IgD-negative memory B cell (primary cell): ENCODE results near the gene OPN5. TPM values are rescaled to one million over a fixed set of nuclear protein-coding genes. Genes with fewer than 3 reads are reported as not detected.
"Not testable (repeated sequence)": the region's sequence is repeated elsewhere in the genome, so short reads cannot be mapped to it uniquely, and the experiment has no call there.

Experiments used
- H3K27ac Mint-ChIP-seq, 3 donors: one replicate each; pipeline ENCODE4 v1.8.0; 2020 to 2022; ENCODE audit warnings: mild to moderate bottlenecking in 3 of 3, mixed read lengths in 3 of 3, moderate library complexity in 1 of 3
- H3K27me3 Mint-ChIP-seq: one replicate; pipeline ENCODE4 v1.8.0; 2021; ENCODE audit warnings: mixed read lengths
- H3K36me3 Mint-ChIP-seq: one replicate; pipeline ENCODE4 v1.8.0; 2020; ENCODE audit warnings: mild to moderate bottlenecking, mixed read lengths
- H3K4me1 Mint-ChIP-seq, 3 donors: one replicate each; pipeline ENCODE4 v1.8.0; 2020 to 2022; ENCODE audit warnings: mixed read lengths in 3 of 3, mild to moderate bottlenecking in 1 of 3
- H3K4me3 Mint-ChIP-seq, 4 donors: one replicate each; pipeline ENCODE4 v1.8.0; 2020 to 2022; ENCODE audit warnings: mild to moderate bottlenecking in 4 of 4, mixed read lengths in 4 of 4, moderate library complexity in 3 of 4
- H3K9me3 Mint-ChIP-seq, 3 donors: one replicate each; pipeline ENCODE4 v1.8.0; 2020 to 2021; ENCODE audit warnings: mixed read lengths in 3 of 3, mild to moderate bottlenecking in 1 of 3
- polyA plus RNA-seq: library from polyadenylated mRNA; unstranded; fragments of 300-500 nt; fragmentation: Illumina TruSeq; gene quantifications from one replicate; pipeline ENCODE4 v1.2.3, GENCODE V29; 2021

Gene OPN5, protein sequence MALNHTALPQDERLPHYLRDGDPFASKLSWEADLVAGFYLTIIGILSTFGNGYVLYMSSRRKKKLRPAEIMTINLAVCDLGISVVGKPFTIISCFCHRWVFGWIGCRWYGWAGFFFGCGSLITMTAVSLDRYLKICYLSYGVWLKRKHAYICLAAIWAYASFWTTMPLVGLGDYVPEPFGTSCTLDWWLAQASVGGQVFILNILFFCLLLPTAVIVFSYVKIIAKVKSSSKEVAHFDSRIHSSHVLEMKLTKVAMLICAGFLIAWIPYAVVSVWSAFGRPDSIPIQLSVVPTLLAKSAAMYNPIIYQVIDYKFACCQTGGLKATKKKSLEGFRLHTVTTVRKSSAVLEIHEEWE
- polyA plus RNA-seq, result not detected

DNA sequence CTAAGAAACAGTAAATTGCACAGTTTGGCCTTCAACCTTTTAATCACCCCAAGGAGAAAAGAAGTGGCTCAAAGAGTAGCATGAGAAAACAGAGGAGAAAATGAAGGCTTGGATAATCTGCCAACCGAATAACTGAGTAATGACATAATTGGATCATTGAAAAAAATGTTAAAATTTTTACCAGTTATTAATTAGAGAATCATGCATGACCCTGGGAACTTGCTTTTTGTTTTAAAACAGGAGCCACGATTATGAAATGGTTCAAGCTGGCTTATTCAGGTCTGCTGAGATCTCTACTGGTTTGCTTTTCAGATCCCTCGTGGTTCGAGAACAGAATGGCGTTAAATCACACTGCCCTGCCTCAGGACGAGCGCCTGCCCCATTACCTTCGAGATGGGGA lies at the start of gene OPN5:
Gene OPN5 (plus strand): TSS at position 301 of the 400 bp plus-strand sequence. CDS start 35 bp downstream, at position 336.
- H3K4me1 Mint-ChIP-seq, result peaks cover 0 to 3% (median 3%) of the 10 kb centered on the region in 3 donors

DNA sequence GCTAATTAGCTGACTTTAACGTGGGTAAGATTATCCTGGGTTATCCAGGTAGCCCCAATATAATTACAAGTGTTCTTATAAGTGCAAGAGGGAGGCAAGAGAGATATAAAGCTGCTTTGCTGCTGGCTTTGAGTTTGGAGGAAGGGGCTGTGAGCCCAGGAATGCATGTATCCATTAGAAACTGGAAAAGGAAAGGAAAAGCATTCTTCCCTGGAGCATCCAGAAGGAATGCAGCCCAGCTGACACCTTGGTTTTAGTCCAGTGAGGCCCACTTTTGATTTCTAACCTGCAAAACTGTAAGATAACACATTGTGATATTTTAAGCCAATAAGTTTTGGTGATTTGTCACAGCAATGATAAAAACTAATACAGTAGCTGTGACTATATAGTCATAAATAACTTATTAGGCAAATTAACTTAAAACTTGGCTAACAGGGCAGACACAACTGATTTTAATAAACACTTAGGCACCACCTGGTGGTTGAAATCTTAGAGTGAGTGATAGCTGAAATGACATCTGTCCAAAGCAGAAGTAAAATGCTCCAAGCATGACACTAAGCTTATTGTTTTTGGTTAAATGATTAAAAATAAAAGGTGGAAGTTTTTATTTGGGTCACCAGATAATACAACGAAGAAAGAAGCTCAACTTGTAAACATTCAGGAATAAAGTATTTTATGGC lies 47.8 kb upstream of the OPN5 start:
- Mint-ChIP-seq H3K9me3 (no peaks in the 10 kb centered on the region), H3K36me3 (no peaks in the 10 kb centered on the region), H3K4me3 (no peak overlapping the region), H3K4me1 (no peaks in the 10 kb centered on the region), H3K27ac (no peak overlapping the region), H3K27me3 (peaks cover 2% of the 10 kb centered on the region)

More for the DNA sequence above, at the start of gene OPN5:
- Mint-ChIP-seq H3K36me3 (no peaks in the 10 kb centered on the region), H3K27me3 (peaks cover 3% of the 10 kb centered on the region), H3K9me3 (no peaks in the 10 kb centered on the region), H3K27ac (no peak within 1 kb of the TSS), H3K4me3 (no peak within 1 kb of the TSS)

DNA sequence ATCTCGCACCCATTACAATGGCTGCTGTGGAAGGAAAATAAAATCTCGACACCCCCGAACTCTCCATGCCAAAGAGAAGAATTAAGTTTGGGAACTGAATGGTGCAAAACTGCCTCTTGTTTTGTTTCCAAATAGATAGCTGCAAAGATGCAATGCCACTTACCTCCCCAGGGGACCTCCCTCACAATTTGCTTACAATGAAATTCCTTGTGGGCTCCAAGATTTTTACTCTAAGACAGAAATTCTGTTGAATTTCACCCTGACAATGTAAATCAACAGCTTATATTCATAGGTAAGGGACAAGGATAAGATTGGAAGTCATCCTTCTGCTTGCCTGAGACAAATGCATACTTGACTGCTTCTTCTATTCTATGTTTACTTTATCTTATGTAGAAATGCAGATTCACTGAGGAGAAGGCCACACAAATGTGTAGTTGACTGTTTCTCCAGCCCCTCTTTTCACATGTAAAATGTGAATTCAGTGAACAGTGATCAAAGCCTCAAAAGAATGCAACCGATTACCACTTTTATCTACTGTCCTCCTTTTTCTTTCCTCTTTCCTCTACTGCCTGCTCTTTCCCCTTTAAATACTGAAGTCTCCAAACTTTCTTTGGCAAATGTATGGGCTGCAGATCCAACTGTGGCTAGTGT lies 46.9 kb upstream of the OPN5 start:
- H3K27ac Mint-ChIP-seq, result peak overlapping the region in 1 of 3 donors; percentile 50
- no peaks in the 10 kb centered on the region for H3K36me3 Mint-ChIP-seq

GRCh38 chr6:47736083-47736700 lies 45.6 kb upstream of the OPN5 start:
- Mint-ChIP-seq H3K36me3 (no peaks in the 10 kb centered on the region), H3K4me3 (no peak overlapping the region), H3K4me1 (no peaks in the 10 kb centered on the region), H3K27me3 (no peaks in the 10 kb centered on the region), H3K9me3 (no peaks in the 10 kb centered on the region), H3K27ac (no peak overlapping the region)

More for the DNA sequence above, 46.9 kb upstream of the OPN5 start:
- Mint-ChIP-seq H3K27me3 (no peaks in the 10 kb centered on the region), H3K4me1 (no peaks in the 10 kb centered on the region), H3K9me3 (no peaks in the 10 kb centered on the region), H3K4me3 (no peak overlapping the region)

DNA sequence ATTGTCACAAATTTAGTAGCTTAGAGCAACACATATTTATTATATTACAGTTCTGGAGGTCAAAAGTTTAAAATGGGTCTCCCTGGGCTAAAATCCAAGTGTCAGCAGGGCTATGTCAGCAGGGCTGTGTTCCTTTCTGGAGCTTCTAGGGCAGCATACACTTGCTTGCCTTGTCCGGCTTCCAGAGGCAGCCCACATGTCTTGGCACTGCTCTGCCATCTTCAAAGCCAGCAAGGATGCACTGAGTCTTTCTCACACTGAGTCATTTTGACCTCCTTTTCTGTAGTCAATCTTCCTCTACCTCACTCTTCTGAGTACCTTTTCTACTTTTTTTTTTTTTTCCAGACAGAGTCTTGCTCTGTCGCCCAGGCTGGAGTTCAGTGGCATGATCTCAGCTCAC lies 44.4 kb upstream of the OPN5 start:
- Mint-ChIP-seq H3K4me1 (no peaks in the 10 kb centered on the region), H3K36me3 (no peaks in the 10 kb centered on the region), H3K4me3 (no peak overlapping the region), H3K27ac (no peak overlapping the region), H3K9me3 (no peaks in the 10 kb centered on the region), H3K27me3 (no peaks in the 10 kb centered on the region)

DNA sequence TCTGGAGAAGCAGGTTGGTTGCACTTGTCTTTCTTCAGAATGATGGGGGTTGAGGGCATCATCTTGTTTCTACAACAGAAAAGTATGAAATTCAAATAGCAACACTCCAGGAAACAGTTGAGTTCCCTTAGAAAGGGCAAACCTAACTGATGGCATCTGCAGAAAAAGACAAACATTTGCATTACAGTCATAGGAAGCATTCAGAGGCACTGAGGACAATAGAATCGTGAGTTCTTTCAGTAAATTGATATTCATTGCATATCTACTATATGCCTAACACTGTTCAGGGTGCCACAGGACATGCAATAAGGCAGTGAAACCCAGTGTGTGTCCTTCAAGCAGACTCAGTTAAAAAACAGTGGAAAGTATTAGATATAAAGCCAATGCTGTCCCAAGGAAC lies 41.1 kb upstream of the OPN5 start:
- peaks cover under 1% of the 10 kb centered on the region for H3K36me3 Mint-ChIP-seq
- H3K27me3 Mint-ChIP-seq, result no peaks in the 10 kb centered on the region
- no peak overlapping the region for H3K4me3 Mint-ChIP-seq
- H3K27ac Mint-ChIP-seq, result no peak overlapping the region
- no peaks in the 10 kb centered on the region for H3K4me1 Mint-ChIP-seq
- no peaks in the 10 kb centered on the region for H3K9me3 Mint-ChIP-seq

DNA sequence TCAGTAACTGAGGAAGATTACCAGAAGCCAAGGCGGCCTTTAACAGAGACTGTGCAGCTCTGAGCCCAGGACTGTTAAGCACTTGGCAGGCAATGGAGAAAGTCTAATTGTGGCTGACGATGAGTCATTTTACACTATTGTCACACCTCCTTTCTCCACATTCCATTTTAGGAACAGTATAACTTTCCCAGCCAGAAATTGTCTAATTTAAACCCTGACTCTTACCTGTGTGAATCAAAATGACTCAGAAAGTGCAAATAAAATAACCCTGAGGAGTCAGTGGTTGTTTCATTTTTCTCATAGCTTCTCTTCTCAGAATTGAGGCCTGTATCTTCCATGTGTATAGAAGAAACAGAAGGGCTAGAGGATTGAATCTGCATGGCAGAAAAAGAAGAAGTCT lies 40.0 kb upstream of the OPN5 start:
- Mint-ChIP-seq H3K4me1 (no peaks in the 10 kb centered on the region), H3K27ac (no peak overlapping the region), H3K4me3 (no peak overlapping the region), H3K9me3 (peaks cover 0 to 2% (median 0%) of the 10 kb centered on the region in 3 donors), H3K27me3 (no peaks in the 10 kb centered on the region), H3K36me3 (peaks cover 2% of the 10 kb centered on the region)

GRCh38 chr6:47743744-47744143 lies 38.1 kb upstream of the OPN5 start:
- H3K4me3 Mint-ChIP-seq, result no peak overlapping the region
- H3K27ac Mint-ChIP-seq, result no peak overlapping the region
- no peaks in the 10 kb centered on the region for H3K4me1 Mint-ChIP-seq
- H3K36me3 Mint-ChIP-seq, result peaks cover 2% of the 10 kb centered on the region
- H3K9me3 Mint-ChIP-seq, result peaks cover 0 to 2% (median 0%) of the 10 kb centered on the region in 3 donors
- no peaks in the 10 kb centered on the region for H3K27me3 Mint-ChIP-seq

DNA sequence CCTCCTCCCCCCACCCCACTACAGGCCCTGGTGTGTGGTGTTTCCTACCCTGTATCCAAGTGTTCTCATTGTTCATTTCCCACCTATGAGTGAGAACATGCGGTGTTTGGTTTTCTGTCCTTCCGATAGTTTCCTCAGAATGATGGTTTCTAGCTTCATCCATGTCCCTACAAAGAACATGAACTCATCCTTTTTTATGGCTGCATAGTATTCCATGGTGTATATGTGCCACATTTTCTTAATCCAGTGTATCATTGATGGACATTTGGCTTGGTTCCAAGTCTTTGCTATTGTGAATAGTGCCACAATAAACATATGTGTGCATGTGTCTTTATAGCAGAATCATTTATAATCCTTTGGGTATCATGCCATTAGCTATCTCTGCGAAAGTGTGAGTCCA lies 36.6 kb upstream of the OPN5 start:
- H3K36me3 Mint-ChIP-seq, H3K27ac Mint-ChIP-seq, H3K9me3 Mint-ChIP-seq, H3K4me3 Mint-ChIP-seq, H3K4me1 Mint-ChIP-seq, H3K27me3 Mint-ChIP-seq: not testable (repeated sequence)

GRCh38 chr6:47749757-47750156 lies 32.1 kb upstream of the OPN5 start:
- H3K9me3 Mint-ChIP-seq, result peaks cover 0 to 10% (median 1%) of the 10 kb centered on the region in 3 donors
- peaks cover 2% of the 10 kb centered on the region for H3K27me3 Mint-ChIP-seq
- H3K4me1 Mint-ChIP-seq, result no peaks in the 10 kb centered on the region
- H3K36me3 Mint-ChIP-seq, result peaks cover 2% of the 10 kb centered on the region
- no peak overlapping the region for H3K27ac Mint-ChIP-seq
- H3K4me3 Mint-ChIP-seq, result no peak overlapping the region

DNA sequence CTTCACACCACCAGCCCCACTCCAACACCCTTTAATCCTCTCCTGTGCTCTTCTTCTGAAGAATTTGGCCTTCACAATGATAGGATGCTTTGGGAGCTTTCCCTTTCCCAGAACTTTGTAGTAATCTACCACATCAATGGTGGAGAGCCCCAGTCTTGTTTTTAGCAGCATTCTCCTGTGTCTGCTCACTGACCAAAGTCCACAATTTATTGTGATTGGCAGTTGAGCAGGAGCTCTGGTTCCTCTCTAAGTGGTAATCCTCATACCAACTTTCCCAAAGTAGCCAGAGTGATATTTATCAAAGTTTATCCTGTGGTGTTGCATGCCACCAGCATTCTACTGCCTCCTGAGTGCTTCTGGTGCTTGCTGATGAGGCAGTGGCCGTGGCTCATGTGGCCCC lies 29.0 kb upstream of the OPN5 start:
- H3K27ac Mint-ChIP-seq, result no peak overlapping the region
- no peak overlapping the region for H3K4me3 Mint-ChIP-seq
- no peaks in the 10 kb centered on the region for H3K4me1 Mint-ChIP-seq
- H3K9me3 Mint-ChIP-seq, result peaks cover 0 to 7% (median 1%) of the 10 kb centered on the region in 3 donors
- H3K27me3 Mint-ChIP-seq, result peaks cover 4% of the 10 kb centered on the region
- no peaks in the 10 kb centered on the region for H3K36me3 Mint-ChIP-seq

- H3K27me3 Mint-ChIP-seq, result peaks cover 3% of the 10 kb centered on the region
- no peaks in the 10 kb centered on the region for H3K4me1 Mint-ChIP-seq
- no peak overlapping the region for H3K27ac Mint-ChIP-seq
- H3K9me3 Mint-ChIP-seq, result no peaks in the 10 kb centered on the region
- no peaks in the 10 kb centered on the region for H3K36me3 Mint-ChIP-seq
- no peak overlapping the region for H3K4me3 Mint-ChIP-seq
Measured at GRCh38 chr6:47759364-47759763, 22.5 kb upstream of the OPN5 start.

DNA sequence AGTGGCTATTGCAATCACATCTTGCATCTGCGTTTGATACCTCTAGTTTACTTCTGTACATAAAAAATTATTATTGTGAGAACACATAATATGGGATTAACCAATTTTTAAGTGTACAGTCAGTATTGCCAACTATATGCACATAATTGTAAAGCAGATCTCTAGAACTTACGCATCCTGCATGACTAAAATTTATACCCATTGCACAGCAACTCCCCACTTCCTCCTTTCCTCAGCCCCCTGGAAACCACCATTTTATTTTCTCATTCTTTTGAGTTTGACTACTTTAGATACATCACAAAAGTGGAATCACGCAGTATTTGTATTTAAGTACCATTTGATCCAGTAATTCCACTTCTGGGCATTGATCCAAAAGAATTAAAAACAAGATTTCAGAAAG lies 19.3 kb upstream of the OPN5 start:
- Mint-ChIP-seq H3K27ac (no peak overlapping the region), H3K4me3 (no peak overlapping the region), H3K9me3 (peaks cover 0 to 4% (median 0%) of the 10 kb centered on the region in 3 donors), H3K4me1 (no peaks in the 10 kb centered on the region), H3K27me3 (no peaks in the 10 kb centered on the region), H3K36me3 (peaks cover 2% of the 10 kb centered on the region)

DNA sequence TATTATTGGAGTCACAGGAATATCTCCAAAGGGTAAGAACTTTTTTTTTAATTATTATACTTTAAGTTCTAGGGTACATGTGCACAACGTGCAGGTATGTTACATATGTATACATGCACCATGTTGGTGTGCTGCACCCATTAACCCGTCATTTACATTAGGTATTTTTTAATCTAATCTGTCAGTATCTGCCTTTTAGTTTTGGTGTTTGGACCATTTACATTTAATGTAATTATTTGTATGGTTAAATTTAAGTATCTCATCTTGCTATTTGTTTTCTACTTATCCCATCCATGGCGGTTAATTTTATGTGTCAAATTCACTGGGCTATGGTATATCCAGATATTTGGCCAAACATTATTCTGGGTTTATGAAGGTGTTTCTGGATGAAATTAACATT lies 15.4 kb upstream of the OPN5 start:
- no peak overlapping the region for H3K4me3 Mint-ChIP-seq
- peaks cover 2% of the 10 kb centered on the region for H3K36me3 Mint-ChIP-seq
- no peak overlapping the region for H3K27ac Mint-ChIP-seq
- H3K9me3 Mint-ChIP-seq, result peaks cover 0 to 4% (median 0%) of the 10 kb centered on the region in 3 donors
- H3K4me1 Mint-ChIP-seq, result no peaks in the 10 kb centered on the region
- peaks cover 2% of the 10 kb centered on the region for H3K27me3 Mint-ChIP-seq

GRCh38 chr6:47767102-47767501 lies 14.7 kb upstream of the OPN5 start:
- no peaks in the 10 kb centered on the region for H3K4me1 Mint-ChIP-seq

More at GRCh38 chr6:47767102-47767501, 14.7 kb upstream of the OPN5 start:
- H3K27me3 Mint-ChIP-seq, result peaks cover 2% of the 10 kb centered on the region
- H3K27ac Mint-ChIP-seq, result no peak overlapping the region
- H3K36me3 Mint-ChIP-seq, result peaks cover 2% of the 10 kb centered on the region
- H3K4me3 Mint-ChIP-seq, result no peak overlapping the region
- peaks cover 0 to 4% (median 0%) of the 10 kb centered on the region in 3 donors for H3K9me3 Mint-ChIP-seq
